Measurements from ENCODE around the gene TEAD2. TPM values are rescaled to one million over a fixed set of nuclear protein-coding genes. Genes with fewer than 3 reads are reported as not detected.
A peak's percentile ranks its signal among the peaks of the same experiment; 100 is the strongest.
"Not testable (repeated sequence)": the region's sequence is repeated elsewhere in the genome, so short reads cannot be mapped to it uniquely, and the experiment has no call there.

TEAD2 gene
- total RNA-seq, 2 experiments from 2014 or later = not detected

DNA sequence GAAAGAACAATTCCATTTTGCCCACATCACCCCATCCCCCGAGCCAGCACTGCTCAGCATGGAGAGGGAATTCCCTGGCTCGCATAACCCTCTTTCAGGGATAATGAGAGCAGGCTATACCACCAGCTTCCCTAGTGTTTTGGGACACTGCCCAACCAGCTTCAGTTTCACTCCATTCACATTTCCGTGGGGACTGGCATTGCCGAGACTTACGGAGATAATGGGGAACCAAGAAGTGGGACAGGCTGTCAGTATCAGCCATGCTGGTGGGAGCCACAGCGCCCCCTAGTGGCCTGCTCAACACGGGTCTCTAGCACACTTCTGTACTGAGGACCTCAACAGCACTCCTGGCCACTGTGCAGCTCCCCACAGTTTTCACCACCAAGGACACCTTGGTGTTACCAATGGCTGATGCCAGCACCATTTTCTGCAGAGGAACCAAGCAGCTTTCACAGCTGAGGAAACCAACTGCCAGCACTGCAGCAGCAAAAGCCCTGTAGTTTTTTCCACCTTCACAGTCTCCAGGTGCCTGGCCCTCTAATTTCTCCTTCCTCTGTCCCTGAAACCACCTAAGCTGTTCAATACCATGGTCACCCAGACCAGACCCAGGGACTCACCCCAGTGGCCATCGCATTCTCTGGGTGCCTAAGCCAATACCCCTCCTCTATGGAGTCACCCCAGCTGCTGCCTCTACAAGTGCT is 60.9 kb downstream of the TEAD2 start:
- Mint-ChIP-seq H3K36me3 (ENCODE audit: low read depth) (no peaks in the 10 kb centered on the region), H3K27me3 (no peaks in the 10 kb centered on the region), H3K4me3 (no peak overlapping the region), H3K27ac (no peak overlapping the region), H3K9me3 (no peaks in the 10 kb centered on the region), H3K4me1 (ENCODE audit: low read depth) (no peaks in the 10 kb centered on the region)
- ChIA-PET POLR2A (no interaction called here), CTCF (interaction anchor here (0.6 to 4.2 kb wide), 46 partner anchors 9 to 215 kb away, joined by 3 to 41 read pairs (median 4); partner anchors contain the start of genes CD37, FLT3LG and SLC6A16)
- TF ChIP-seq, protein P1, sequence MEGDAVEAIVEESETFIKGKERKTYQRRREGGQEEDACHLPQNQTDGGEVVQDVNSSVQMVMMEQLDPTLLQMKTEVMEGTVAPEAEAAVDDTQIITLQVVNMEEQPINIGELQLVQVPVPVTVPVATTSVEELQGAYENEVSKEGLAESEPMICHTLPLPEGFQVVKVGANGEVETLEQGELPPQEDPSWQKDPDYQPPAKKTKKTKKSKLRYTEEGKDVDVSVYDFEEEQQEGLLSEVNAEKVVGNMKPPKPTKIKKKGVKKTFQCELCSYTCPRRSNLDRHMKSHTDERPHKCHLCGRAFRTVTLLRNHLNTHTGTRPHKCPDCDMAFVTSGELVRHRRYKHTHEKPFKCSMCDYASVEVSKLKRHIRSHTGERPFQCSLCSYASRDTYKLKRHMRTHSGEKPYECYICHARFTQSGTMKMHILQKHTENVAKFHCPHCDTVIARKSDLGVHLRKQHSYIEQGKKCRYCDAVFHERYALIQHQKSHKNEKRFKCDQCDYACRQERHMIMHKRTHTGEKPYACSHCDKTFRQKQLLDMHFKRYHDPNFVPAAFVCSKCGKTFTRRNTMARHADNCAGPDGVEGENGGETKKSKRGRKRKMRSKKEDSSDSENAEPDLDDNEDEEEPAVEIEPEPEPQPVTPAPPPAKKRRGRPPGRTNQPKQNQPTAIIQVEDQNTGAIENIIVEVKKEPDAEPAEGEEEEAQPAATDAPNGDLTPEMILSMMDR (IDR thresholded peaks at IDR 0.05) = peak; percentile 96
- intact Hi-C loops (cut with micrococcal nuclease) = no loop called here
- ATAC-seq (peak; percentile 99), DNase-seq (peak; percentile 93)

GRCh38 chr19:49298653-49299052 is 63.6 kb downstream of the TEAD2 start:
- CTCF ChIA-PET; H3K36me3 Mint-ChIP-seq (ENCODE audit: low read depth); intact Hi-C loops (cut with micrococcal nuclease); H3K4me3 Mint-ChIP-seq; H3K27me3 Mint-ChIP-seq; DNase-seq; H3K9me3 Mint-ChIP-seq; ATAC-seq; H3K4me1 Mint-ChIP-seq (ENCODE audit: low read depth); H3K27ac Mint-ChIP-seq: not testable (repeated sequence)
- POLR2A ChIA-PET = interaction anchor here (0.6 kb wide), 1 partner anchor 181 kb away, joined by 8 read pairs; no protein-coding TSS in a partner anchor

GRCh38 chr19:49297403-49297802 is 64.8 kb downstream of the TEAD2 start:
- TF ChIP-seq, protein P1 (IDR thresholded peaks at IDR 0.05) = no peak
- no peak for DNase-seq
- Mint-ChIP-seq H3K4me3 (no peak overlapping the region), H3K36me3 (ENCODE audit: low read depth) (no peaks in the 10 kb centered on the region), H3K4me1 (ENCODE audit: low read depth) (no peaks in the 10 kb centered on the region), H3K27ac (no peak overlapping the region), H3K27me3 (no peaks in the 10 kb centered on the region), H3K9me3 (no peaks in the 10 kb centered on the region)
- ChIA-PET CTCF (no interaction called here), POLR2A (no interaction called here)
- intact Hi-C loops (cut with micrococcal nuclease) = no loop called here
- ATAC-seq = no peak

DNA sequence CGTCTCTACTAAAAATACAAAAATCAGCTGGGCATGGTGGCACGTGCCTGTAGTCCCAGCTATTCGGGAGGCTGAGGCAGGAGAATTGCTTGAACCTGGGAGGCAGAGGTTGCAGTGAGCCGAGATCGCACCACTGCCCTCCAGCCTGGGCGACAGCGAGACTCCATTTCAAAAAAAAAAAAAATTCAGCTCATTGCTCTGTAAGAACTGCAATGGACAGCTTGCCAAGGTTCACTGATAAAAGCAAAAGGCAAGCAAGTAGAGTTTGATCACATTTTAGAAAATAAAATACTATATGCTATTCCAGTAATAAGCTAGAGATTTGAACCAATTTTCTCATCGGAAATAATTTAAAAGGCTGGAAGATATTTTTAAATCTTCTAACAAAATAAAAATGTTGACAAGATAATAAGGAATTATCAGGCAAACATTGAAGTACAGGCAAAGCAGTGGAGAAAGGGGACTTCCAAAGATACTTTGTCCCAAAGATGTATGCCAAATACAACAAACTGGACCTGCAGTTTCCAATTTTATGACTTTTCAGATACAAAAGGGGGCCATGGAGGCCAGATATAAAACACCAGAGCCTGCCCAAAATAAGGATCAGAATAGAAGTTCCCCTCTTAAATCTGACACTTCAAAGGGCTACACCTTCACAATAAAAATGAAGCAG is 66.9 kb downstream of the TEAD2 start:
- intact Hi-C loops (cut with micrococcal nuclease) = no loop called here
- no peak overlapping the region for H3K4me3 Mint-ChIP-seq
- ATAC-seq (no peak), DNase-seq (no peak)
- no peaks in the 10 kb centered on the region for H3K27me3 Mint-ChIP-seq
- H3K27ac Mint-ChIP-seq = no peak overlapping the region
- CTCF ChIA-PET = interaction anchor here (1.1 to 1.3 kb wide), 2 partner anchors 32 to 70 kb away, joined by 3 to 4 read pairs; no protein-coding TSS in a partner anchor
- TF ChIP-seq, protein P1 (IDR thresholded peaks at IDR 0.05) = no peak
- H3K4me1 Mint-ChIP-seq (ENCODE audit: low read depth) = no peaks in the 10 kb centered on the region
- H3K36me3 Mint-ChIP-seq (ENCODE audit: low read depth) = no peaks in the 10 kb centered on the region
- H3K9me3 Mint-ChIP-seq = no peaks in the 10 kb centered on the region
- POLR2A ChIA-PET = no interaction called here

DNA sequence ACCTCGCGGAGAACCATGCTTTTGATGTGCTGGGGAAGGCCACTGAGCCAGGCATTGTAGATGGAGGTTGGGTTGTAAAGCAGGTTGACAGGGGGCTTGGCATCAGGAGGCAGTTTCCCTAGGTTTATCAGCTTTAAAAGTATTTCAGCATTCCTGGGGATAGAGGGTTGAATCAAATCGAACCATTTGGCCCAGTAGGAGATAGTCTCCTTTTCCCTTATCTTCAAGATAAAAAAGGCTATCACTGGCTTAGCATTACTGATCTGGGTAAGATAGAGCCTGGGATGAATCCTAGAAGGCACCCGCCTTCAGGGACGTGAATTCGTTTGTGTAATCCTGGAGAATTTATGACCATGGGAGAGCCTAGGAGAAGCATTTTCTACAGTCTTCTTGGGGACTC is 67.8 kb downstream of the TEAD2 start:
- Mint-ChIP-seq H3K4me1 (ENCODE audit: low read depth) (no peaks in the 10 kb centered on the region), H3K27ac (no peak overlapping the region), H3K9me3 (no peaks in the 10 kb centered on the region), H3K4me3 (no peak overlapping the region), H3K27me3 (no peaks in the 10 kb centered on the region), H3K36me3 (ENCODE audit: low read depth) (no peaks in the 10 kb centered on the region)
- TF ChIP-seq, protein P1 (IDR thresholded peaks at IDR 0.05) = no peak
- ATAC-seq (no peak), DNase-seq (no peak)
- ChIA-PET POLR2A (interaction anchor here (0.6 kb wide), 1 partner anchor 262 kb away, joined by 3 read pairs; no protein-coding TSS in a partner anchor), CTCF (no interaction called here)
- intact Hi-C loops (cut with micrococcal nuclease) = no loop called here

Small RNA genes within 50 kb of the gene (microRNA-seq; reads per million reads assigned to microRNA genes)
- not detected for gene MIR4324 (ENCODE audit: borderline microRNAs expressed, borderline replicate concordance)

Other genes starting within 250 kb of the TEAD2 start
- gene LIN7B, start 248.0 kb downstream of the TEAD2 start, total RNA-seq = 1 to 10 TPM; 2.1 to 4.4 TPM
- 1 to 10 TPM; 1.5 to 2.0 TPM for gene C19orf73, start 243.3 kb downstream of the TEAD2 start, total RNA-seq
- gene PPFIA3, start 242.9 kb downstream of the TEAD2 start, total RNA-seq = 1 to 10 TPM; 3.9 to 5.1 TPM
- gene HRC, start 207.0 kb downstream of the TEAD2 start, total RNA-seq = not detected
- under 1 TPM; 0.40 to 0.54 TPM for gene TRPM4, start 204.6 kb downstream of the TEAD2 start, total RNA-seq
- 1 to 10 TPM in 1 of 2 experiments, under 1 TPM in 1; 0.61 to 1.1 TPM for gene SLC6A16, start 37.2 kb downstream of the TEAD2 start, total RNA-seq
- gene CD37, start 27.0 kb downstream of the TEAD2 start, total RNA-seq = 100 to 1,000 TPM; 131 to 137 TPM
- gene DKKL1, start 1.5 kb upstream of the TEAD2 start, total RNA-seq = not detected
- under 1 TPM in 1 of 2 experiments, not detected in 1; 0.95 TPM for gene KASH5, start 25.8 kb upstream of the TEAD2 start, total RNA-seq
- gene PTH2, start 61.0 kb upstream of the TEAD2 start, total RNA-seq = not detected
- gene GFY, start 63.0 kb upstream of the TEAD2 start, total RNA-seq = not detected
- under 1 TPM in 1 of 2 experiments, not detected in 1; 0.23 TPM for gene SLC17A7, start 79.1 kb upstream of the TEAD2 start, total RNA-seq
- gene PIH1D1, start 89.4 kb upstream of the TEAD2 start, total RNA-seq = 100 to 1,000 TPM; 124 to 126 TPM
- gene ALDH16A1, start 90.8 kb upstream of the TEAD2 start, total RNA-seq = 10 to 100 TPM; 24.6 to 24.8 TPM
- gene FLT3LG, start 111.8 kb upstream of the TEAD2 start, total RNA-seq = 10 to 100 TPM; 57.7 to 61.2 TPM
- gene RPL13A, start 125.2 kb upstream of the TEAD2 start, total RNA-seq = 1,000 to 10,000 TPM; 4,285 to 4,329 TPM
- 1,000 to 10,000 TPM; 3,251 to 3,427 TPM for gene RPS11, start 134.0 kb upstream of the TEAD2 start, total RNA-seq
- 10 to 100 TPM; 13.1 to 13.6 TPM for gene FCGRT, start 150.2 kb upstream of the TEAD2 start, total RNA-seq
- gene RCN3, start 165.6 kb upstream of the TEAD2 start, total RNA-seq = 1 to 10 TPM; 4.2 to 5.9 TPM
- 10 to 100 TPM; 75.6 to 79.4 TPM for gene NOSIP, start 218.1 kb upstream of the TEAD2 start, total RNA-seq
- gene PRRG2, start 218.9 kb upstream of the TEAD2 start, total RNA-seq = 1 to 10 TPM; 1.5 TPM
- 10 to 100 TPM; 16.0 to 17.8 TPM for gene PRR12, start 228.8 kb upstream of the TEAD2 start, total RNA-seq